GM21737 (cell line): Measurements from ENCODE around the gene PTPRD.

Experiments
- ATAC-seq: cut with Tn5 transposase; IDR thresholded peaks from one replicate; pipeline ENCODE4 v1.9.1; 2021; ENCODE audit warnings: mild to moderate bottlenecking, moderate library complexity; ENCODE audit not compliant: unreplicated experiment

The PTPRD gene

GRCh38 chr9:8382777-8383527 lies 2229.8 kb downstream of the PTPRD start:
- no peak for ATAC-seq

- no peak for ATAC-seq
Observed at GRCh38 chr9:8382266-8382665, 2230.5 kb downstream of the PTPRD start.

- ATAC-seq: no peak
Observed at GRCh38 chr9:8381601-8382000, 2231.2 kb downstream of the PTPRD start.

- no peak for ATAC-seq
Observed at GRCh38 chr9:8374471-8374870, 2238.3 kb downstream of the PTPRD start.

DNA sequence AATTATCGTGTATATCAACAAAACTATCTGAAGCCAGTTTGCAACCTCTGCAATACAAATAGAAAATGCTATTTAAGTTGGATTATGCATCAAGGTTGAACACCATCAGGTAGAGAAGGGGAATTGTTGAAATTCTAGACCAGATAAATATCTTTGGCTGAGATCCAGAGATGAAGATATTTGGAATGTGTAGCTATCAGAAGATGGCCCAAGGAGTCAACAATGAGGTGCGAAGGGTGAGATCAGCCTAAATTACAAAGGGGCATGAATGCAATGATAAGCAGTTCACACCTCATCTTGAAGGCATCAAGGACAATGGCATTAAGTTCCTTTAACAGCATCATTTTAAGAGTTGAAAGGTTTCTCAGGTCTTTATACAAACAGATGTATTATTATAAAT lies 2241.1 kb downstream of the PTPRD start:
- no peak for ATAC-seq

- ATAC-seq: no peak
Observed at GRCh38 chr9:8366161-8366926, 2246.5 kb downstream of the PTPRD start.

DNA sequence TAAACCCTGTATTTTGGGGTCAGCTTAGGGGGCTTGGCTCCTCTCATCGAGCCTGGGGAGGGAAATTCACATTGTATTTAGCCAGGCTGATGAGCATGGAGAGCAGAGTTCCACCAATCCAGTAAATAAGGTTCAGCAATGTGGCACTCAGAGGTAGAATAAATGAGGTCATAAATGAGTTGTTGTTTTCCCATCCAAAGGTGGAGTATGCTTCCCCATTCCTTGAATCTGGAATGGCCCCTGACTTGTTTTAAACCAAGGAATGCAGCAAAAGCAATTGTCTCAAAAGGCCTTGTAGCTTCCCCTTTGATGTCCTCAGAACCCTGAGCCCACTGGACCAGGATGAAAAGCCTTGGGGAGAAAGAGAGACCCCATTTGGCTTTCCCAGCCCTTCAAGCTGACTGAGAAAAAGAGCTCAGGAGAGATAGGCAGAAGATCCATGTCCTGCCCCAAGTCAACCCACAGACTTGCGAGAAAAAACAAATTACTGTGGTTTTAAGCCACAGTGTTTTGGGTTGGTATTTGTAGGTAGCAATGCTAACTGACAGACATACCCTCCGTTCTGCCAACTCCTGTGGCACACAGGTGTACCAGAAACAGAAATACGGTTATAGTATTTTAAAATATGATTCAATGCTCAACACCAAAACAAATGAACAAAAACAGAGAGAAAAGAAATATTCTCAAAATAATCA lies 2247.2 kb downstream of the PTPRD start:
- no peak for ATAC-seq

- no peak for ATAC-seq
Observed at GRCh38 chr9:8365029-8365428, 2247.8 kb downstream of the PTPRD start.

- no peak for ATAC-seq
Observed at GRCh38 chr9:8364026-8364752, 2248.6 kb downstream of the PTPRD start.

DNA sequence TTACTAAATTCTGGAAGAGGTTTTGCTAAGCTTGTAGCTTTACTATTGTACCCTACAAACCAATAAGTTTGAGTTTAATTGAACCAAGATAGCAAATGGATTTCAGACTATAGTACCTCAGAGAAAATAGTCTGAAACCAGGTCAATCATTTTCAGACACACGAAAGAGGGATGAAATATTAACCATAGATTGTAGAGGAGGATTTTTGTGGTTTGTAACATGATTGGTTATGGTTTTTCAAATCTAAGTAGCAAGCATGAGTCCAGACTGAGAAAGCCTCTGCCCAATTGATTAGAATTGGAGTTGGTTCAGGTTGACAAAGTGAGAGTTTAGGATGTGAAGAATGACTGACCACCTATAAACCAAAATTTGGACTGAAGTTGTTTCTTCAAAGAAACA lies 2250.6 kb downstream of the PTPRD start:
- peak; percentile 69 for ATAC-seq

GRCh38 chr9:8361364-8361763 lies 2251.4 kb downstream of the PTPRD start:
- no peak for ATAC-seq

- no peak for ATAC-seq
Observed at GRCh38 chr9:8356406-8356805, 2256.4 kb downstream of the PTPRD start.

- ATAC-seq: no peak
Observed at GRCh38 chr9:8351436-8351835, 2261.4 kb downstream of the PTPRD start.

DNA sequence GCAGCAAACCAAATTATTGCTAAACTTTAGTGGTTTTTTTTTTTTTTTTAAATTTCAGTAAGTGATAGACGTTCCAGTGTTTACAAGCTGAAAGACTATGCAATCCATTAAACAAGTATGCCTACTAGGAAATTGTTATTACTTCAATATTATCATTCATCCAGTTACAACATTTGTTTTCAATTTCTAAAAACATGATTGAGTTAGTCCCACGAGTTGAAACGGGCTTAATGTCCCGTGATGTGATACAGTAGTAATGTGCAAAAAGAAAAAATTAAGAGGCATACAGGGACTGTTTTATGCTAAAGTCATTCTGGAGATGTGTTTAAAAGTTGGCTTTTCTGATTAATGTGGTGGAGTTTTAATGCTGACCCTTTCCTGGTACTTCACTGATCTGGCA lies 2262.9 kb downstream of the PTPRD start:
- ATAC-seq: no peak

- ATAC-seq: no peak
Observed at GRCh38 chr9:8349376-8349775, 2263.4 kb downstream of the PTPRD start.

- no peak for ATAC-seq
Observed at GRCh38 chr9:8348756-8349155, 2264.0 kb downstream of the PTPRD start.

DNA sequence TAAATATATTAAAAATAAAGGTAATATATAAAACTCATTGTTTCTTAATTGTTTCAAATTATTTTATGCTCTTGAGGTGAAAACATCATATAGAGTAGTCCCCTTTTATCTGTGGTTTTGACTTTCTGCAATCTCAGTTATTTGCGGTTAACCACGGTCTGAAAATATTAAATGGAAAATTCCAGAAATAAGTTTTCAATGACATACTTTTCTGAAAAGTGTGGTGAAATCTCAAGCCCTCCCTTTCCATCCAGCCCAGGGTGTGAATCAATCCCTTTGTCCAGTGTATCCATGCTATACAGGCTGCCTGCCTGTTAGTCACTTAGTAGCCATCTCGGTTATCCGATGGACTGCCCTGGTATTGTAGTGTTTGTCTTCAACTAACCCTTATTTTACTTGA lies 2266.5 kb downstream of the PTPRD start:
- no peak for ATAC-seq

DNA sequence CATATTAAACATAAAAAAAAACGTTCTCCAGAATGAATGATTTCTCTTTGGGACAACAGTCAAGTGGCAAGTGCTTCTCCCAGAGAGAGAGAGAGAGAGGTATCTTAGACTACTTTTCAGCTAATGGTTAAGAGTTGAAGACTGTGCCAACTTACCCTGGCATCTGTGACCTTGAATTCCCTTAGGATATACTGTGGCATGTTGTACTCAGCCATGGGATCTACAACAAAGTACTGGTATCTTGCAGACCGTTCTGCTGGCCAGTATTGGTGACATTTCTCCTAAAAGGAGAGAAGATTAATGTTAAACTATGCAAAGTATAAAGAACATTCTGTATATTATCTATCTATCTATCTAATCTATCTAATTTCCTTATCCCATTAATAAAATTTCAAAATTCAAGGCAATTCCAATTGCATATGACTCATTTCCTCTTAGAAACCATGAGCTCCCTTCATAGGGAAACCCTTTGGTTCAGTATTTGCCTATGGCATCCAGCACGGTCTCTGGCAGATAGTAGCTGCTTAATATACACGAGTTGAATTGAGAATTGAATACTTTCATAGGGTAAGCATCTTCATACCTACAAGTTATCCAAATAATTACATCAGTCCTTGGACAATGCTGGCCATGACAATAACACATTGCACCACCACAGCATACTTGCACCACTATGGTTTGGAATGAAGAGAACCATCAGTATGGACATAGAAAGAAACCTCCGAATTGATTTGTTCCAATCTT lies 2273.9 kb downstream of the PTPRD start:
- no peak for ATAC-seq

DNA sequence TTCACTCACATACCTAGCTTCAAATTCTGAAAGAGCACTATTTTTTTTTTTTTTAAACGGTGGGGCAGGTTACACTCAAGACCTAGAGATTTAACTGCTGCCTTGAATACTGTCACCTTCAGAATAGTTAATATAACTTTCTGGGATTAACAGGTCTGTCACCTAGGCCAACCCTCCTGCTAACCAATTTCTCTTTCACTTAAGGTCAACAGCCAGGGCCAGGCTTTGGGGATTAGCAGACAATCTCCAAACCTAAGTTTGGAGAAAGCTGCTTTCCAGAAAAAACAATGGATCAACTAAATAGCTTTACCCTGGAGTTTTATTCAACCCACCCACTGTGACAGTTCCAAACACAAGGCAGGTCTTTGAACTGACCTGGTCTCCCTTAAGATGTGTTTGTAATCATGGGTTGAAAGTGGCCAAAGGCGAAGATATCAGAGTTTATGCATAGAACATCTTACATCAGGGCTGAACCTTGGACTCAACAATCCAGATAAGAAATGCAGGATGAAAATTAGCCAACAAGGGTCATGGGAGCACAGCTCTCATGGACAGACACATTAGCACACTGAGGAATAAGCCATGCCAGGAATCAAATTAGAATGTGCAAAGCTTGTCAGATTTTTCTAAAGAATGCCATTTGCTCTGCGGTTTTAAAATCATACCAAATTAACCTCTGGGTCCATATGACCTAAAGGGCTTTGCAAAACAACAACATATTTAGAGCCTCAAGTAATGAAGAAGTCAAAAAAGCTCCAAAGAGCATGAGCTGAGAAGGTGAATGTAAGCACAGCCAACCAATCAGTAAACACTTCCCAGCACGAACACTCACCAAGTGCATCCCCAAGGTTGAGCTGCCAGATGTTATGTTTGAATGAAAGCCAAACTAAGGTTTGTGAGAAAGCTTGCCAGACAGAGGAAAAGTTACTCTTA lies 2274.7 kb downstream of the PTPRD start:
- ATAC-seq: no peak
